Measurements from ENCODE around the gene MEGF11.
"Not testable (repeated sequence)": the region's sequence is repeated elsewhere in the genome, so short reads cannot be mapped to it uniquely, and the experiment has no call there.

MEGF11 gene

DNA sequence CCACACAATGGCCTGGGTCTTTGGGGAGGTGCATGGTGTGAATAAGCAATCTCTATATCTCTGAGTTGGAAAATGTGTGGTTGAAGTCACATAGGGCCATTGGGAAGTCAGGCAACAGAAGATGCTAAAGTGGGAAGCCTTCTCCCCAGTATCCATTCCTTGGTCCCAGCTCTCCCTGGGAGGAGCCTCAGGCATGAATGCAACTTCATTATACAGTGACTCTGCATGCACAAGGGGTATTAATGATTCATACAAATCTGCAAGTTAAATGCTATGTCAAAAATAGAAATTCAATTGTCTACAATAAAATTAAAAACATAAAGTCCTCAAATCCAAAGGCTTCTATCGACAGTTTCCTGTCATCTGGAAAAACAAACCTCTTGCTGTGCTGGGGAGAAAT is 275.4 kb downstream of the MEGF11 start:
- no peaks in the 10 kb centered on the region for H3K4me1 ChIP-seq
- H3K27me3 ChIP-seq (ENCODE audit: control insufficient read depth, insufficient read depth, low read length), result no peaks in the 10 kb centered on the region
- H3K9me3 ChIP-seq (ENCODE audit: control insufficient read depth, low read length), result no peaks in the 10 kb centered on the region
- TF ChIP-seq, protein P1, sequence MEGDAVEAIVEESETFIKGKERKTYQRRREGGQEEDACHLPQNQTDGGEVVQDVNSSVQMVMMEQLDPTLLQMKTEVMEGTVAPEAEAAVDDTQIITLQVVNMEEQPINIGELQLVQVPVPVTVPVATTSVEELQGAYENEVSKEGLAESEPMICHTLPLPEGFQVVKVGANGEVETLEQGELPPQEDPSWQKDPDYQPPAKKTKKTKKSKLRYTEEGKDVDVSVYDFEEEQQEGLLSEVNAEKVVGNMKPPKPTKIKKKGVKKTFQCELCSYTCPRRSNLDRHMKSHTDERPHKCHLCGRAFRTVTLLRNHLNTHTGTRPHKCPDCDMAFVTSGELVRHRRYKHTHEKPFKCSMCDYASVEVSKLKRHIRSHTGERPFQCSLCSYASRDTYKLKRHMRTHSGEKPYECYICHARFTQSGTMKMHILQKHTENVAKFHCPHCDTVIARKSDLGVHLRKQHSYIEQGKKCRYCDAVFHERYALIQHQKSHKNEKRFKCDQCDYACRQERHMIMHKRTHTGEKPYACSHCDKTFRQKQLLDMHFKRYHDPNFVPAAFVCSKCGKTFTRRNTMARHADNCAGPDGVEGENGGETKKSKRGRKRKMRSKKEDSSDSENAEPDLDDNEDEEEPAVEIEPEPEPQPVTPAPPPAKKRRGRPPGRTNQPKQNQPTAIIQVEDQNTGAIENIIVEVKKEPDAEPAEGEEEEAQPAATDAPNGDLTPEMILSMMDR (IDR thresholded peaks at IDR 0.05), result no peak
- H3K4me3 ChIP-seq (ENCODE audit: low read depth, low read length), result no peak overlapping the region
- no peak overlapping the region for H3K9ac ChIP-seq
- no peak overlapping the region for H2AFZ ChIP-seq
- no peak overlapping the region for H3K4me2 ChIP-seq (ENCODE audit: low read length)
- no peaks in the 10 kb centered on the region for H3K36me3 ChIP-seq (ENCODE audit: control insufficient read depth, insufficient read depth, low read length)
- no peaks in the 10 kb centered on the region for H3K79me2 ChIP-seq
- H3K27ac ChIP-seq, result no peak overlapping the region

DNA sequence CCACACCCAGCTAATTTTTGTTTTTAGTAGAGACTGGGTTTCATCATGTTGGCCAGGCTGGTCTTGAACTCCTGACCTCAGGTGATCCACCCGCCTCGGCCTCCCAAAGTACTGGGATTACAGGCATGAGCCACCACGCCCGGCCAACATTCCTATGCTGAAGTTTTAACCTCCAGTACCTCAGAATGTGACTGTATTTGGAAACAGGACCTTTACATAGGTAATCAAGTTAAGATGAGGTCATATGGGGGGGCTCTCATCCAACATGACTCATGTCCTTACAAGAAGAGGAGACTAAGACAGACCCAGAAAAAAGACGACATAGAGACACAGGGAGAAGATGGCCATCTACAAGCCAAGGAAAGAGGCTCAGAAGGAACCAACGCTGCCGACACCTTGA is 277.4 kb downstream of the MEGF11 start:
- not testable (repeated sequence) for H3K4me2 ChIP-seq (ENCODE audit: low read length); H2AFZ ChIP-seq; H3K36me3 ChIP-seq (ENCODE audit: control insufficient read depth, insufficient read depth, low read length); H3K9ac ChIP-seq; H3K79me2 ChIP-seq; H3K4me1 ChIP-seq; H3K4me3 ChIP-seq (ENCODE audit: low read depth, low read length); H3K27ac ChIP-seq; H3K9me3 ChIP-seq (ENCODE audit: control insufficient read depth, low read length); H3K27me3 ChIP-seq (ENCODE audit: control insufficient read depth, insufficient read depth, low read length)

DNA sequence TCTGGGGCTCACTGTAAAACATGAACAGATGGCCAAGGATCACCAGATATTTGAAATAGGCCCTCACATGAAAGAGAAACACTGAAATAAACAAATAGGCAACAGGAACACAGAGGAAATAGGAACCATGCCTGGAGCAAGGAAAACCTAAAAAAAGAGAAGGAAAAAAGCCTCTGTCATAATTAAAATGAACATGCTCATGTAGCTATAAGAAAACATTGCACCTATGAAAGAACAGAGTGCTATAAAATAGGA is 281.9 kb downstream of the MEGF11 start:
- Histone ChIP-seq H3K79me2 (no peaks in the 10 kb centered on the region), H2AFZ (no peak overlapping the region), H3K27me3 (ENCODE audit: control insufficient read depth, insufficient read depth, low read length) (no peaks in the 10 kb centered on the region), H3K4me2 (ENCODE audit: low read length) (no peak overlapping the region), H3K4me3 (ENCODE audit: low read depth, low read length) (no peak overlapping the region), H3K9me3 (ENCODE audit: control insufficient read depth, low read length) (no peaks in the 10 kb centered on the region), H3K4me1 (no peaks in the 10 kb centered on the region), H3K36me3 (ENCODE audit: control insufficient read depth, insufficient read depth, low read length) (no peaks in the 10 kb centered on the region), H3K27ac (no peak overlapping the region), H3K9ac (no peak overlapping the region)
- TF ChIP-seq, protein P1 (IDR thresholded peaks at IDR 0.05), result no peak

DNA sequence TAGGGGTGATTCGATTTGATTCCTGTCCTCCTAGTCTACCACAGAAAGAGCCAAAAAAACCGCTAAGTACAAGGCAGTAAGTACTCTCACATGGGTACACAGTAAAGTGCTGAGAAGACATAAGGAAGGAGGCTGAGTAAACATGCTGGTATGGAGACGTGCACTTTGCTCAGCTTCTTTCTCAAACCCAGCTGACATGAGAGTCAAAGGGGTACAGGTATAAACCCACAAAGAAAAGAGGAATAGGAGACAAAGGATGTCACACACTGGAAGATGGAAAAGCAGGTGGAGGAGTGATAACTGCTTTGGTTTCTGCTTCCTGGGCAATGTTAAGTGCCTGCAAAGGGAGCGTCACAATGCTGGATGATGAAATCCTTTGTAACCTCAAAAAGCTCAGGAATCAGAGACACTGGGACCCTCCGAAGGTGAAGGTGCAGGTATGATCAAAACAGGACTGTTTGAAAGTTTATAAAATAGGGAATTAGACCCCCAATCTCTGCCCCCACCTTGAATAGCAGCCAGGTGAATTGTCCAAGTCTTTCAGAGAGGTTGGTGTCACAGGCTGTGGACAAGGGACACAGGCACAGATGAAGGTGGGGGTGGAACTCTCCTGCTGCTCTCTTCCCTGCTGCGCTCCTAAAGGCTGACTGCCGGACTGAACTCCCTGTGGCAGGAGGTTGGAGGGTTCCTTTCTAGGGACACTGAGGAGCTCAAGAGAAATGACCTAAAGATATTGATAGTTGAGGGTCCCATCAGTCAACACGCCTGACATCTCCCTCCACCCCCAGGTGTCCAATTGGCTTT is 282.4 kb downstream of the MEGF11 start:
- Histone ChIP-seq H3K4me2 (ENCODE audit: low read length) (no peak overlapping the region), H3K27me3 (ENCODE audit: control insufficient read depth, insufficient read depth, low read length) (no peaks in the 10 kb centered on the region), H3K4me1 (no peaks in the 10 kb centered on the region), H2AFZ (no peak overlapping the region), H3K27ac (no peak overlapping the region), H3K9me3 (ENCODE audit: control insufficient read depth, low read length) (no peaks in the 10 kb centered on the region), H3K79me2 (no peaks in the 10 kb centered on the region), H3K9ac (no peak overlapping the region), H3K36me3 (ENCODE audit: control insufficient read depth, insufficient read depth, low read length) (no peaks in the 10 kb centered on the region), H3K4me3 (ENCODE audit: low read depth, low read length) (no peak overlapping the region)
- TF ChIP-seq, protein P1 (IDR thresholded peaks at IDR 0.05), result no peak

DNA sequence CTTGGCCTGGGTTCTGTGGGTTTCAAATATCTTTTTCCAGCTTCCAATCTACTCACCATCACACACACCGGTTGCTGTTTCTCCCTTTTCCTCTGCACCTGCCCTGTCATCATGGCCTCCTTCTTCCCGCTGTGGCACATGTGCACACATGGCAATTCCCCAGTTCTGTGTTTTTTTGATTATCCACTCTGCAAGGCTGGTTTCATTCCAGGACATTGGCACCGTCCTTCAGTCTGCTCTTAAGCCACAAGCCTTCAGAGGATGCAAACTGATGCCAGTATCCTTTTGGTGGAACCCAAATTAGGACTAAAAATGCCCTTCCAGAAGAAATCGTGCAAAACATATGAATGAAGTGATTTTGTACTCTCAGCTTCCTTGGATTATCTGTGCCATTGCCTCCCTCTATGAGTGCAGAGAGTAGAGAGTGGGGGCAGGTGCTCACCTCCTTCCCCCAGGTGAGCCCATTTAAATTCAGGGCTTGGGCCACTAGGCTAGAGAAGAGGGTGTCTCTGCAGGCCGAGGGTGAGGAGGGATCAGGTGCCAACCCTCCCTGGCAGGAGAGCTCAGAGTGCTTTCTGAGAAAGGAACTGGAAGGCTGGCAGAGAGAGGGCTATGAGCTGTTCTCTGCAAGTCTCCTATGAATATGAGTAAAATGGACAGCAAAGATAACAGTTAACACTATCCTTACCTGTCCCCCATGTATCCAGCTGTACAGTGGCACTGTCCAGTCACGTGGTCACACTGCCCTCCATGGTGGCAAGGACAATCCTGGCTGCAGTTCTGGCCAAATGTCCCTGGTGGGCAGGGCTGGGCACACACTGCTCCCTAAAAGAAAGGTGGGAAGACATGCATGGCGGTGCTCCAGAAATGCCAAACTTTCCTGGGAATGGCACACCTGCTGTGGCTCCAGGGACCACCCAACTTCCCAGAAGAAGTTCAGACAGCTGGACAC is 283.4 kb downstream of the MEGF11 start:
- Histone ChIP-seq H2AFZ (no peak overlapping the region), H3K36me3 (ENCODE audit: control insufficient read depth, insufficient read depth, low read length) (no peaks in the 10 kb centered on the region), H3K27me3 (ENCODE audit: control insufficient read depth, insufficient read depth, low read length) (no peaks in the 10 kb centered on the region), H3K9me3 (ENCODE audit: control insufficient read depth, low read length) (no peaks in the 10 kb centered on the region), H3K4me2 (ENCODE audit: low read length) (no peak overlapping the region), H3K4me3 (ENCODE audit: low read depth, low read length) (no peak overlapping the region), H3K4me1 (no peaks in the 10 kb centered on the region), H3K79me2 (no peaks in the 10 kb centered on the region), H3K9ac (no peak overlapping the region), H3K27ac (no peak overlapping the region)
- TF ChIP-seq, protein P1 (IDR thresholded peaks at IDR 0.05), result no peak

Measured in parathyroid adenoma (tissue), 2 donors.